GM19099 (cell line): Measurements from ENCODE around the gene TADA2B.

Source experiments
- POLR2A ChIP-seq: IDR thresholded peaks from 3 replicates; pipeline ENCODE4 v1.6.1; 2011; ENCODE audit warnings: low read depth; ENCODE audit not compliant: insufficient read length; ENCODE audit errors: extremely low read depth

The TADA2B gene

GRCh38 chr4:7055111-7055989 lies 12.2 kb downstream of the TADA2B start:
- TF ChIP-seq POLR2A = no peak

GRCh38 chr4:7055990-7056325 lies 12.8 kb downstream of the TADA2B start:
- no peak for TF ChIP-seq POLR2A

GRCh38 chr4:7058792-7059191 lies 15.6 kb downstream of the TADA2B start:
- TF ChIP-seq POLR2A = no peak

GRCh38 chr4:7059662-7060061 lies 16.5 kb downstream of the TADA2B start:
- TF ChIP-seq POLR2A = no peak

- no peak for TF ChIP-seq POLR2A
These were observed 17.4 kb downstream of the TADA2B start for GRCh38 chr4:7060346-7061150.

GRCh38 chr4:7061815-7062214 lies 18.6 kb downstream of the TADA2B start:
- no peak for TF ChIP-seq POLR2A

- no peak for TF ChIP-seq POLR2A
These were observed 19.6 kb downstream of the TADA2B start for GRCh38 chr4:7062816-7063215.

GRCh38 chr4:7063362-7063761 lies 20.2 kb downstream of the TADA2B start:
- no peak for TF ChIP-seq POLR2A

- no peak for TF ChIP-seq POLR2A
These were observed 22.8 kb downstream of the TADA2B start for GRCh38 chr4:7066006-7066405.

GRCh38 chr4:7066493-7066892 lies 23.3 kb downstream of the TADA2B start:
- no peak for TF ChIP-seq POLR2A

GRCh38 chr4:7067126-7067451 lies 23.9 kb downstream of the TADA2B start:
- TF ChIP-seq POLR2A = no peak

GRCh38 chr4:7067452-7068278 lies 24.5 kb downstream of the TADA2B start, which contains the start of gene GRPEL1:
TSS of gene GRPEL1 (minus strand) at chr4:7068064. CDS start at chr4:7068032, 32 bp downstream.
- peak; percentile 84 for TF ChIP-seq POLR2A

GRCh38 chr4:7068279-7068842 lies 25.2 kb downstream of the TADA2B start:
- peak; percentile 75 for TF ChIP-seq POLR2A

- no peak for TF ChIP-seq POLR2A
These were observed 25.7 kb downstream of the TADA2B start for GRCh38 chr4:7068883-7069282.
